AG09309 (cell line): ENCODE data around the gene FKBP15.
"Not testable (repeated sequence)": the region's sequence is repeated elsewhere in the genome, so short reads cannot be mapped to it uniquely, and the experiment has no call there.

Experiments
- DNase-seq: peaks from one replicate; pipeline ENCODE4 v3.0.0-alpha.2; 2010; ENCODE audit warnings: low read depth
- H3K4me3 ChIP-seq: 2 replicates; pipeline ENCODE4 v1.5.1; 2011; ENCODE audit warnings: mild to moderate bottlenecking, low read depth, low read length, moderate library complexity; ENCODE audit not compliant: control insufficient read depth
- TF ChIP-seq, protein P1 (sequence below): IDR thresholded peaks from 2 replicates; pipeline ENCODE4 v1.5.1; 2011; ENCODE audit warnings: mild to moderate bottlenecking, low read depth, low read length, inconsistent platforms; ENCODE audit not compliant: insufficient read depth, control insufficient read depth; ENCODE audit errors: missing control alignments

The FKBP15 gene

DNA sequence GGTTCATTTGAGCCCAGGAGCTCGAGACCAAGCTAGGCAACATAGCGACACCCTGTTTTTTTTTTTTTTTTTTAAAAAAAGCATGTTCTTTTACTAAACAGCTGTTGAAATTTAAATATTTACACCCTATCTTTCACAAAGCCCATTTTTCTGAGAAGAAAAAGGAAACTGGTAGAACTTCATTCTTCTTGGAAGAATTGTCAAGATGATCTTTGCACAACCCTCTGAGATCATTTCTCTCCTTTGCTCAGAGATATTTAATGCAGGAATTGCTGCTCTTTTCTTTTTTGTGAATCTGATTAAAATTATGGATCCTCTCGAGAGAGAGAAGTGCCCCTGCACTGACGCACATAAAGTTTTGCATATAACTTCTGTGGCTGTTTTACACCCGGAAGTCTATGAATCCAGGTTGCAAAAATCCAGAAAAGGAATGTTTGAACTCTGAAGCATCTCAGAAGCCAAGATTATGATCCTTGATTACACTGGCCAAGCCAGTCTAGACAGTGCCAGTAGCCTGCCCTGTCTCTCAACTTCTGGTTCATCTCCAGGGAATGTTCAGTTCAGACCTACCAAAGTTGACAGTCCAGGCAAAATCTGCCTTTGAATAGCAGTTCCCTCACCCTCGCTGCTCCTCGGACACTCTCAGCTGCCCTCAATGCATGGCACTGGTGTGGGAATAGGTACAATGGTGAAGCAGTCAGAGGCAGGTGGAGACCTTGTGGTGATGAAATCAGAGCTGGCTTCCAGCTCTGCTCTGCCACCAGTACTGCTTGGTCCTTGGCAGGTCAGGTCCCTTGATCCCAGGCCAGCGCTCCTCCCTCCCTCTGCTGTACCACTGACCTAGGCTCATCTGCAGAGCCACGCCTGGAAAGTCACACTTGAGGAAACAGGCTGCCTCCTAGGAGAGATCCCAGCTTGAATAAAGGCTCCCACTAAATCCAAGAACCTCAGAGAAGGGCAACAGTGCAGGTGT lies 83.6 kb downstream of the FKBP15 start:
- TF ChIP-seq, protein P1, sequence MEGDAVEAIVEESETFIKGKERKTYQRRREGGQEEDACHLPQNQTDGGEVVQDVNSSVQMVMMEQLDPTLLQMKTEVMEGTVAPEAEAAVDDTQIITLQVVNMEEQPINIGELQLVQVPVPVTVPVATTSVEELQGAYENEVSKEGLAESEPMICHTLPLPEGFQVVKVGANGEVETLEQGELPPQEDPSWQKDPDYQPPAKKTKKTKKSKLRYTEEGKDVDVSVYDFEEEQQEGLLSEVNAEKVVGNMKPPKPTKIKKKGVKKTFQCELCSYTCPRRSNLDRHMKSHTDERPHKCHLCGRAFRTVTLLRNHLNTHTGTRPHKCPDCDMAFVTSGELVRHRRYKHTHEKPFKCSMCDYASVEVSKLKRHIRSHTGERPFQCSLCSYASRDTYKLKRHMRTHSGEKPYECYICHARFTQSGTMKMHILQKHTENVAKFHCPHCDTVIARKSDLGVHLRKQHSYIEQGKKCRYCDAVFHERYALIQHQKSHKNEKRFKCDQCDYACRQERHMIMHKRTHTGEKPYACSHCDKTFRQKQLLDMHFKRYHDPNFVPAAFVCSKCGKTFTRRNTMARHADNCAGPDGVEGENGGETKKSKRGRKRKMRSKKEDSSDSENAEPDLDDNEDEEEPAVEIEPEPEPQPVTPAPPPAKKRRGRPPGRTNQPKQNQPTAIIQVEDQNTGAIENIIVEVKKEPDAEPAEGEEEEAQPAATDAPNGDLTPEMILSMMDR, result no peak
- H3K4me3 ChIP-seq, result no peak overlapping the region
- no peak for DNase-seq

DNA sequence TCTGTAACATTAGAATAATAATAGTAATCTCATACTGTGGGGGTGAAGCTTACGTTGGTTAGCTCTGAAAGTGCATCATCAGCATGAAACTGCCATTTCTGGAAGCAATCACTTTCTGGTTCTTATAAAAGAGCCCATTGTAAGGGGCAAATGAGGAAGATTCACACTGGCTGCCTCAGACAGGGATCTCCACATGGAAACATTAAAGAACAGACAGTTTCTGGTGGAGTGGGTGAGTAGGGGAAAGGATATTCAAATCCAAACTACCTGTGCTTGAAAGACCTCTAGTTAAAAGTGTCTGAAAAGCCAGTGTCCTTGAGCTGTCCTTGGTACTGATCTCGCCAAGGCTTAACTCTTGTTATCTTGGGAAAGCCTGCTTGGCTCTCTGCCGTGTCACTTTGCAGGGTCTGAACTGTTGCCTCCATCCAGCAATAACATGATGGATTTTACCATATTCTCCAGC lies 89.4 kb downstream of the FKBP15 start:
- no peak for DNase-seq
- TF ChIP-seq, protein P1, result no peak
- no peak overlapping the region for H3K4me3 ChIP-seq

DNA sequence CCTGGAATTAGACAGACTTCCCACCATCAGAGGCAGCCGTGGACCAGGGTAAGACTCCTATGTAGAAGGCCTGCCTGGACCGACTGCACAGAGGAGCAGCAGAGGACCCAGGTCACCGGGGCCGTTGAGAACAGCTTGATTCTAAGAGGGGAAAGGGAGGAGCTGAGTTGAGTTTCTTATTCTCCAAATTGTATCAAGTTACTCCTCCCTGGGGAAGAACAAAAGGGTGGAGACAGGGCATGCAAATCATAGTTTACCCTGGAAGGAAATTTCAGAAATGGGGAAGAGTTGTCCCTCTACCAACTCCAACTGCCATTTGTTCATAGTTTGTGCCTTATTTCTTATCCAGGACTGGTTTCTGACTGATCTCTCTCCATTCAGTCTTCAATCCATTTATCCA lies 91.2 kb downstream of the FKBP15 start:
- no peak overlapping the region for H3K4me3 ChIP-seq
- TF ChIP-seq, protein P1, result no peak

DNA sequence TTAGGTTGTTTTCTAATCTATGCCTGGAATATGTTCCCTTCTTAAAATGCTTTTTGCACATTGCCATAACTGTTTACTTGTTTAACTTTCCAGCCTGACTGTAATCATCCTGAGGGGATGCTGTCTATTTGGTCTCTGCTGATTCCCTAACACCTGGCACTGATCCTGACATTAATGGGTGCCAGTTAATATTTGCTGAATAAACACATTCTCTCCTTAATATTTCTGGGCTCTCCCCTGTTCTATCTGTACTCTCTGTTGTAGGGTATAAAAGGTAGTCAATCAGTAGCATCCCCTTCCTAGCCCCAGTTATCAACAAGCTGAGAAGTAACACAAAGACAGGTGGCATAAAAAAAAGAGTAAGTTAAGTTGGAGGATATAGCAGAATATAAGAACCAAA lies 91.6 kb downstream of the FKBP15 start:
- H3K4me3 ChIP-seq, result no peak overlapping the region
- TF ChIP-seq, protein P1, result no peak
- DNase-seq, result no peak

More for the DNA sequence above, 91.2 kb downstream of the FKBP15 start:
- DNase-seq, result no peak

DNA sequence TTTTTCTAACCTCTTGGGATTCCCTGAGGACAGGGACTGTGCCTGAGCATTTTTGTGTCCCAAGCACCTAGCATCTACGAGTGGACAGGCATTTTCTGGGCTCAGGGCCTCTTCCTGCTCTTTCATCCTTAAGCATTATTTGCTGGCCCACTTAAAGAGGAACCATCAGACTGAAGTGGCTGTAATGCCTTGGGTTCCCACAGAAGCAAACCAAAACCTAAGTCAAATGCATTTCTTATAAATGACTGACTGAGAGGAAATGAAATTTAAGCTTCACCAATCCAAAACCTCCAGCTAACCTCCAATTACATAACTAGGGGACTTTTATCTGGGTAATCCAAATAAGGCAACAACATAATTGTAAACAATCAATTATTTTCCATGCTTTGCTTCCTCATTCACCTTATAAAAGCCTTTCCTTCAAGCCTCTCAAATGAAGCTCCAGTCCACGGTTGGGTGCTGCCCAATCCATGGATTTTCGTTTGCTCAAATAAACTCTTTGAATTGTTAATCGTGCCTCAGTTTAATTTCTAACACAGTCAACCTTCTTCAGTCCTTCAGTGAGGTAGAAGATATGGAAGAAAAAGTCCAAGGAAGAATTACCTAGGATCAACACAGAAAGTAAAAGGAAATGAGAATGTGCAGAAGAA lies 95.6 kb downstream of the FKBP15 start:
- no peak overlapping the region for H3K4me3 ChIP-seq
- TF ChIP-seq, protein P1, result no peak
- no peak for DNase-seq

DNA sequence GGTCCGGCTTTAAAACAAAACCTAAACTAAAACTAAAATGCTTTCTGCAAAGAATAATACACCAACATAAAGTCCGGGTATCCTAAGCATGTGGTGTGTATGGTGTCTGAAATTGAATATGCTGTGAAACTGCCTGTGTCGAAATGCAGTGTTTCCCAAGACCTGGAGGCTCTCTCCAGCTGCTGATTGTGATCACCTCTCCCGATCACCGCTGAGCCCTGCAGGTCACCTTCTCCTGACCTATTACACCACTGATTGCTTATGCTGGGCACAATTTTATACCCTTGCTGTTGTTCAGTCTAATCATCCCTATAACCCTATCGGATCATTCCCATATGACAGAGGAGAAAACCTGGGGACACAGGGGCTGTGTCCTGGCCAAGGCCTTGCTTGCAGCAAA lies 102.2 kb downstream of the FKBP15 start:
- not testable (repeated sequence) for DNase-seq, H3K4me3 ChIP-seq
